Measurements from ENCODE around the gene LAMA5. TPM values are rescaled to one million over a fixed set of nuclear protein-coding genes. Genes with fewer than 3 reads are reported as not detected.

LAMA5 gene
- total and polyA plus RNA-seq, 2 experiments from 2014 or later: 71.3 to 252 TPM

GRCh38 chr20:62309198-62309944 lies 57.7 kb downstream of the LAMA5 start:
- DNase-seq (ENCODE audit: low spot score): no peak
- H3K27ac ChIP-seq: no peak overlapping the region
- WGBS (ENCODE audit: low lambda C conversion rate, missing lambda C conversion rate): 95% methylated on average over 16 of the region's 26 CpGs
- H3K36me3 ChIP-seq (replicated peaks; ENCODE audit: insufficient read depth, low read depth): no peaks in the 10 kb centered on the region
- no peaks in the 10 kb centered on the region for H3K27me3 ChIP-seq
- H3K9me3 ChIP-seq (ENCODE audit: low read depth): no peaks in the 10 kb centered on the region
- H4K20me1 ChIP-seq (ENCODE audit: insufficient read depth, poor library complexity, severe bottlenecking): peaks cover 25% of the 10 kb centered on the region
- H3K4me3 ChIP-seq: no peak overlapping the region
- H3K79me2 ChIP-seq: peaks cover 23% of the 10 kb centered on the region
- no peak overlapping the region for H3K4me2 ChIP-seq
- H3K4me1 ChIP-seq (ENCODE audit: insufficient read depth): peaks cover 10% of the 10 kb centered on the region
- TF ChIP-seq EZH2phosphoT487 (IDR thresholded peaks at IDR 0.05; ENCODE audit: low read depth, severe bottlenecking, unreplicated experiment): no peak
- TF ChIP-seq CTCF (IDR thresholded peaks at IDR 0.05; ENCODE audit: poor library complexity): no peak
- TF ChIP-seq EZH2 (IDR thresholded peaks at IDR 0.05; ENCODE audit: borderline replicate concordance): no peak
- H2AFZ ChIP-seq: no peak overlapping the region
- H3K9me2 ChIP-seq (replicated peaks; ENCODE audit: insufficient read depth): no peaks in the 10 kb centered on the region

GRCh38 chr20:62308102-62308822 lies 58.9 kb downstream of the LAMA5 start:
- Histone ChIP-seq H3K27ac (no peak overlapping the region), H3K4me3 (no peak overlapping the region), H3K9me2 (replicated peaks; ENCODE audit: insufficient read depth) (no peaks in the 10 kb centered on the region), H4K20me1 (ENCODE audit: insufficient read depth, poor library complexity, severe bottlenecking) (peaks cover 36% of the 10 kb centered on the region), H3K27me3 (no peaks in the 10 kb centered on the region), H3K4me2 (no peak overlapping the region), H3K79me2 (peaks cover 34% of the 10 kb centered on the region), H3K4me1 (ENCODE audit: insufficient read depth) (peaks cover 15% of the 10 kb centered on the region), H3K36me3 (replicated peaks; ENCODE audit: insufficient read depth, low read depth) (no peaks in the 10 kb centered on the region), H3K9me3 (ENCODE audit: low read depth) (no peaks in the 10 kb centered on the region), H2AFZ (no peak overlapping the region)
- TF ChIP-seq EZH2 (IDR thresholded peaks at IDR 0.05; ENCODE audit: borderline replicate concordance) (no peak), EZH2phosphoT487 (IDR thresholded peaks at IDR 0.05; ENCODE audit: low read depth, severe bottlenecking, unreplicated experiment) (no peak), CTCF (IDR thresholded peaks at IDR 0.05; ENCODE audit: poor library complexity) (no peak)
- 95% methylated on average over 29 of the region's 29 CpGs for WGBS (ENCODE audit: low lambda C conversion rate, missing lambda C conversion rate)
- no peak for DNase-seq (ENCODE audit: low spot score)

GRCh38 chr20:62307226-62308101 lies 59.6 kb downstream of the LAMA5 start:
- no peak for DNase-seq (ENCODE audit: low spot score)
- H3K27ac ChIP-seq: no peak overlapping the region
- no peak overlapping the region for H3K4me2 ChIP-seq
- no peak overlapping the region for H3K4me3 ChIP-seq
- no peaks in the 10 kb centered on the region for H3K36me3 ChIP-seq (replicated peaks; ENCODE audit: insufficient read depth, low read depth)
- H3K9me2 ChIP-seq (replicated peaks; ENCODE audit: insufficient read depth): no peaks in the 10 kb centered on the region
- H3K79me2 ChIP-seq: peaks cover 36% of the 10 kb centered on the region
- TF ChIP-seq EZH2phosphoT487 (IDR thresholded peaks at IDR 0.05; ENCODE audit: low read depth, severe bottlenecking, unreplicated experiment): no peak
- no peak for TF ChIP-seq CTCF (IDR thresholded peaks at IDR 0.05; ENCODE audit: poor library complexity)
- no peak for TF ChIP-seq EZH2 (IDR thresholded peaks at IDR 0.05; ENCODE audit: borderline replicate concordance)
- WGBS (ENCODE audit: low lambda C conversion rate, missing lambda C conversion rate): 94% methylated on average over 31 of the region's 42 CpGs
- H3K4me1 ChIP-seq (ENCODE audit: insufficient read depth): peaks cover 15% of the 10 kb centered on the region
- no peaks in the 10 kb centered on the region for H3K9me3 ChIP-seq (ENCODE audit: low read depth)
- no peaks in the 10 kb centered on the region for H3K27me3 ChIP-seq
- H4K20me1 ChIP-seq (ENCODE audit: insufficient read depth, poor library complexity, severe bottlenecking): peaks cover 37% of the 10 kb centered on the region
- H2AFZ ChIP-seq: no peak overlapping the region
